ENCODE results near the gene A1BG.
A peak's percentile ranks its signal among the peaks of the same experiment; 100 is the strongest.
"Not testable (repeated sequence)": the region's sequence is repeated elsewhere in the genome, so short reads cannot be mapped to it uniquely, and the experiment has no call there.

A1BG gene

DNA sequence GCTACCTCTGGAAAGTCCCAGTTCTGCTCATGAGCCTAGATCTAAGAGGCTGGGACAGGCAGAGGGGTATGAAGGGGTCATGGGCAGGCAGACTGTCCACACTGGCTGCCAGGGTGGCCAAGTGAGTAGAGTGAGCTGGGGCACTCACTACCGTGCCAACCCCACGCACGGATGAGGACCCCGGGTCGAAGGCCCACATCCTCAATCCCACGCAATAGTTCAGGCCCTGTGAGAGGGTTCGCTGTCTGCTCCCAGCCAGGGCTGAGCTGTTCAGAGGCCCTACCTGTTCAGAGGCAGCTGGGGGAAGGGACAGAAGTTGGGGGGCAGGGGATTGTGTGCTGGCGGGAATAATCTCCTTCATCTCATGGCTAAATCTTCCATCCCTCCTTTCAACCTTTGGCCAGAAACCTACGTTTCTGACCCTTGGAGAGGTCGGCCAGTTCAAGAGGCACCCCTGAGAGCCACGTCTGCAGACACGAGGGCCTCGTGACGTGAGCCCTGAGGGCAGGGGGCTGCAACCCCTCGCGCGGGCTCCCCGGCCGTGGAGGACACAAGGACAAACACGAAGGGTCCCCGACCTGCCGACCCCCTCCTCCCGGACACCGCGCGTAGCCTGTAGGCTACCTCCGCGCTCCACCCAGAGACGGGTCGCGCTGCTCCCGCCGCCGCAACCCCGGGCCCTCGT, 32.7 kb upstream of the A1BG start:
- DNase-seq: no peak

DNA sequence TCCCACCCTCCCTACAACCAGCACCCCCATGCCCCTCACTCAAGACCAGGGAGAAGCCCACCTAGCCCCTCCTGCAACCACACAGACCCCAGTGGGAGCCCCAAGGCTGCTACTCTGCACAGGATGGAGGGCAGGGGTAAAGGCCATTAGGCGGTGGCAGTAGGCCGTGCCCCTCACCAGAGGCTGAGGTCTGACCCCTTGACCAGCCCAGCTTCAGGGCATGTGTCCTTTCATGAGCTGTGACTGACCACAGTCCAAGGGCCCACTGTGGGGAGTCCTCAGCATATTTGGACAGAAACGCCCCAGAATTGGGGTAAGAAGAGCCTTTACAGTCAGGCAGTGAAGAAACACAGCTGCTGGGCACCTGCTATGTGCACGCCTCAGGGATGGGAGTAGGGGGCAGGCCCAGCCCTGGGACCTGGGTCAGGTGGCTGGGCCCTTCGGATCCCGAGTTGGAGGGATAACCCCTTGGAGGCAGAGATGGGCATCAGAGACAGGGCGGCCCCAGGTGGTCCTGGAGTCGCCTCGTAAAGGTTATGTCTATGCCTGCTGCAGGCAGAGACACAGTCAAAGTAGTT, 32.1 kb upstream of the A1BG start:
- DNase-seq: no peak

GRCh38 chr19:58382997-58383603, 29.8 kb upstream of the A1BG start:
- DNase-seq: no peak

DNA sequence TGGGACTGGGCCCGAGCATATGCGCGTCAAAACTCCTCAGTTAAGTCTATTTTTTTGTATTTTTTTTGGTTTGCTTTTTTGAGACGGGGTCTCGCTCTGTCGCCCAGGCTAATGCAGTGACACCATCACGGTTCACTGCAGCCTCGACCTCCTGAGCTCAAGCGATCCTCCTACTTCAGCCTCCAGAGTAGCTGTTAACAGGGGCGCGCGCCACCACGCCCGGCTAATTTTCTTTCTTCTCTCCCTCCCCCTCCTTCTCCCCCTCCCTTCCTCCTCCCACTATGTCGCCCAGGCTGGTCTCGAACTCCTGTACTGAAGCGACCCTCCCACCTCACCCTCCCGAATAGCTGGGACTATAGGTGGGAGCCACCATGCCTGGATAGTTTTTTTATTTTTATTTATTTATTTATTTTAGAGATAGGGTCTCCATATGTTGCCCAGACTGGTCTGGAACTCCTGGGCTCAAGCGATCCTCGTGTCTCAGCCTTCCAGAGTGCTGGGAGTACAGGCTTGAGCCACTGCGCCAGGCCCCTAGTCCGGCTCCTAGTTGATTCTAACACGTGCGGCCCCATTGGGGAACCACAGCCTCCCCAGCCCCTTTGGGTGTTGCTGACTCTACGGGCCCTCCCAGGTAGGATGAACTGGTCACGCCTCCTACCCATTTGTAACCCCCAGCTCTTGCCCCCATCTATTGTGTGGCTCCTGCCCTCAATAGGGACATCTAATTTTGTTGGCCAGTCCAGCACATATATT, 28.3 kb upstream of the A1BG start:
- no peak for DNase-seq

GRCh38 chr19:58380662-58381459, 27.6 kb upstream of the A1BG start, which contains the start of gene ZNF837:
TSS of gene ZNF837 (minus strand) at chr19:58381030. CDS start at chr19:58369332, 11,698 bp downstream.
- peak; percentile 93 for DNase-seq

- no peak for DNase-seq
Observed at GRCh38 chr19:58380037-58380661, 26.9 kb upstream of the A1BG start.

DNA sequence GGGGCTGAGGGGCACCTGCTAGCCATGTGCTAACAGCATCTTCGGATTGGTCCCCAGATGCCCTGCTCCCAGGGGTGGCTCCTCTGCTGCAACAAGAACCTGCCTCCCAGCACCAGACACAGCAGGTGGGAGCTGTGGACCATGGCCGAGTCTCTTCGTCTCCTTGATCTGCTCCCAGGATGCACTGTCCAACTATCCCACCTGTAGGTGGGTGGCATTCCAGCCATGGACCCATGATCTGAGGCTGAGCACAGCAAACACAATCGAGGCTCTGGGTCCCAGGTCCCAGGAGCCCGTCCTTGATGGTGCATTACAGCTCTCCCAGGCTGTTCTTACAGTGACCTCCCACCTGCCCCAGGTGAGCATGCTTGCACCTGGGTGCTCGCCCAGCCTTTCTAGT, 26.0 kb upstream of the A1BG start:
- DNase-seq: no peak

DNA sequence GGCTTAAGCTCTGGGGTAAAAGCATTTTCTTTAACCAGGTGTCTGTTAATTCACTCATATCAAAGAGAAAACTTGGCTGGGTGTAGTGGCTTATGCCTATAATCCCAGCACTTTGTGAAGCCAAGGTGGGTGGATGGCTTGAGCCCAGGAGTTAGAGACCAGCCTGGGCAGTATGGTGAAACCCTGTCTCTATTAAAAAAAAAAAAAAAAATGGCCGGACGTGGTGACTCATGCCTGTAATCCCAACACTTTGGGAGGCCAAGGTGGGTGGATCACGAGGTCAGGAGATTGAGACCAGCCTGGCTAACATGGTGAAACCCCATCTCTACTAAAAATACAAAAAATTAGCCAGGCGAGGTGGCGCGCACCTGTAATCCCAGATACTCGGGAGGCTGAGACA, 23.4 kb upstream of the A1BG start:
- not testable (repeated sequence) for DNase-seq

DNA sequence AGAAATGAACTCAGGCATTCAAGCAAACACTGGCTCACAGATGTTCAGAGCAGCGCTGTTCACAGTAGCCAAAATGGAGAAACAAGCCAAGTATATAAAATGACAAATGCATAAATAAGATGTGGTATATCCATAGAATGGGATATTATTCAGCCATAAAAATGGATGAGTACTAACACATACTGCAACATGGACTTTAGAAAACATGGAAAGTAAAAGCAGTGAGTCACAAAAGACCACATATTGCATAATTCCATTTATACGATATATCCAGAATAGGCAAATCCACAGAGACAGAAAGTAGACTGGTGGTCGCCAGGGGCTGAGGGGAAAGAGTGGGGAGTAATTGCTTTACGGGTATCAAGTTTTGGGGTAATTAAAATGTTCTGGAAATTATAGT, 20.9 kb upstream of the A1BG start:
- DNase-seq: no peak

DNA sequence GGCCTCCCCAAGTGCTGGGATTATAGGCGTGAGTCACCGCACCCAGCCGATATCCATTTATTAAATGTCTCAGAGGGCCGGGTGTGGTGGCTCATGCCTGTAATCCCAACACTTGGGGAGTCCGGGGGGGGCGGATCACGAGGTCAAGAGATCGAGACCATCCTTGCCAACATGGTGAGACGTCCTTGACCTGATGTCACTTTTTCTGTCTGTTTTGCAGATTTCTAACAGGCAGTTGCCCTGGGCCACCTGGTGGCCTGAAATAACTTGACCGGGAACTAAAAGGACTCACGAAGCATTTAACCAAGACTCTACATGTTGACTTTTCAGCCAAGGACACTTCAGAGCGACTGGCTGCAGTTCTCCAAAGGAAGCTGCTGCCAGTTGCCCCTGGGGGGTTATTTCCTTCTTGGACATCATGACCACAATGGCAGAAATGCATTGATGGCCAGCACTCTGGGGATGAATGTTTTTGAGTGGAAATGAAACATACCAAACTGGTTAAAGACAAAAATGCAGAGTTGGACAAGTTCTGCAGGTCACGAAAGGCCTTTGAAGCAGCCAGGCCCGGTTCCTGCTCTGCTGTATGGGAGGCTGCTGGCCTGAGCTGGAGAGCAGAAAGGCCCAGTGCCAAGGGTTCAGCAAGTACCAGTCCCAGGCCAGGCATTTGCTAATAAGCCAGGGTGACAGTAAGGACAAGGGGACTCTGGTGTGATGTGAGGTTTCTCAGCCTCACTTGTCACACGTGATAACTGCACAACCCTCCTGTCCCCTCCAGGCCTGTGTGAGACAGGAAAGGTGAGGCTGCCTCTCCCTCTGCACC, 19.2 kb upstream of the A1BG start:
- DNase-seq: no peak

DNA sequence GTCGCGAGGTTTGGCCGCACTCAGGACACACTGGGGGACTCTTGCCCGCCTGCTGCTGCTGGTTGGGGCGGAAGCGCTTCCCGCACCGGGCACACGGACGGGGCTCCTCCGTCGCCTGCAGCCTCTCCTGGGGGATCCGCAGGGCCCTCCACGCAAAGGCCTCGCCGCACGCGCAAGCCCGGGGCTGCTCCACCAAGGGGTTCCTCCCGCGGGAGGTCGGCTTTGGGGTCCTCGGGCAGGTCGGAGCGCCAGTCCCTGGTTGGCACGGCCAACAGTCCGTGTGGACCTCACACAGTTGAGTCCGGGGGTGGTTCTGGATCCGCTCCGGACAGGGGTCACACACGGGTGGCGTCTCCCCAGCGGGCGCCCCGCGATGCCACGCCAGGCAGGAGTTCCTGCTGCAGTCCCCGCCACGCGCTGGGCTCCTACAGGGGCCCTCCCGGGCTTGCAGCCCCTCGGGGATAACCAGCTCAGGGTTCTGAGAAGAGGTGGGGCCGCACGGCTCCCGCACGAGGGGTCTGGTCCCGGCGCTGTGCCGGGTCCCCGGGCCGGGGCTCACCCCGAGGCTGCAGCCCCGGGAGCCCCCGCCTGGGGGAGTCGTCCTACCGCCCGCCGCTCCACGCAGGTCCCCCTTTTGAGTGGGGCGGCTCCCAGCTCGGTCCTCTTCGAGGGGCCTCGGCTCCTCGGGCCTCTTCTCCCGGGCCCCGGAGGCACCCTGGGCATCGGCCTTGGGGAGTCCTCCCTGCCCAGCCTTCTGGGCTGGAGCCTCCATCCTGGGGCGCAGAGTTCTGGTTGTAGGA, 15.5 kb upstream of the A1BG start:
- no peak for DNase-seq

DNA sequence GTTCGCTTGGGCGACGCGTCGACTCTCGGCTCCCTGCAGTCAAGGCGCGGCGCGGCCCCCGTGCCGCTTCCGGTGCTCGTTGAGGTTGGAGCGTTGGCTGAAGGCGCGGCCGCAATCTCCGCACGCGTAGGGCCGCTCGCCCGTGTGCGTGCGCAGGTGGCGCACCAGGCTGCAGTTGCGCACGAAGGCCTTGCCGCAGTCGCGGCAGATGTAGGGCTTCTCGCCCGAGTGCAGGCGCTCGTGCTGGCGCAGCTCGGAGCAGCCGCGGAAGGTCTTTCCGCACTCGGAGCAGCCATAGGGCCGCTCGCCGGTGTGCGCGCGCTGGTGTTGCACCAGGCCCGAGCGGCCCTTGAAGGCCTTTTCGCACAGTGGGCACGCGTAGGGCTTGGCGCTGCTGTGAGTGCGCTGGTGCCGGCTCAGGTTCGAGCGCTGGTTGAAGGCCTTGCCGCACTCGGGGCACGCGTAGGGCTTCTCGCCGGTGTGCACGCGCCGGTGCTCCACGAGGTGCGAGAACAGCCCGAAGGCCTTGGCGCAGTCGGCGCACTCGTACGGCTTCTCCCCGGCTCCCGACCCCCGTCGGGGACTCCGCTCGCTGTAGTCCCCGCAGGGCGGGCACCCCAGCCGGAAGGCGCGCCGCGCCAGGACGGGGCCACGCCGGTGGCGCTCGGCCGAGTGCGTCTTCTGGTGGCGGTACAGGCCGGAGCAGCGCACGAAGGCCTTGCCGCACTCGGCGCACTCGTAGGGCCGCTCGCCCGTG, 14.6 kb upstream of the A1BG start:
- no peak for DNase-seq

GRCh38 chr19:58366585-58367430, 13.5 kb upstream of the A1BG start:
- no peak for DNase-seq

DNA sequence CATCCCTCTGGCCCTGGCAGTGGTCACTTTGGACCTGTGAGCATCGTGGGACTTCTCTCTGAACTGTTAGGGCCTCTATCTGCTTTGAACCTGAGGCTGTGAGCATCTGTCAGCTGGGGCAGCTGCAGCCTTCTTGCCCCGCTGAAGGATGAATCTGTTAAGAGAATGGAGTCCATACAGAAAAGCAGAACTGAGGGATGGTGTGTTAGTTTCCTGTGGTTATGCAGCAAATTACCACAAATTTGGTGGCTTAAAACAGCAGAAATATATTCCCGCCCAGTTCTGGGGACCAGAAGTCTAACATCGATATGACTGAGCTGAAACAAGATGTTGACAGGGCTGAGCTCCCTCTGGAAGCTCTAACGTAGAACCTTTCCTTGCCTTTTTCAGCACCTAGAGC, 10.9 kb upstream of the A1BG start:
- no peak for DNase-seq

- peak; percentile 87 for DNase-seq
Observed at GRCh38 chr19:58362272-58362994, 9.1 kb upstream of the A1BG start, which contains the start of gene ZNF497. TSS of gene ZNF497 (minus strand) at chr19:58362751. CDS start at chr19:58357635, 5,116 bp downstream.

DNA sequence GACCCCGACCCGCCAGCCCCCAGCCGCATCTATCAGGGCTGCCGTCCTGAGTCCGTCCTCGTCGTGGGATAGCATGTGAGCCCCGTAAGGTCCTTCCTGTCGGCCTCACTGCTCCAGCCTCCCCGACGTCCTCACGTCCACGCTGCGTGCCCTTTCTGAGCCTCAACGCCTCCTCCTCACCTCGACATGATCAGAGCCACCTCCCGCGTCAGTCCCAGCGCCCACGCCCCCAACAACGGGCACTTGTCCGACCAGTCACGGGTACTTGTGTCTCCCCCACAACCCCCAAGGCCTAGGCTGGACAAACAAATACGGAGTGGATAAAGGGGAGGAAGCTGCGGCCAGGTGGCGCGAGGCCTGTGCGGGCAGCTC, 8.6 kb upstream of the A1BG start:
- no peak for DNase-seq

DNA sequence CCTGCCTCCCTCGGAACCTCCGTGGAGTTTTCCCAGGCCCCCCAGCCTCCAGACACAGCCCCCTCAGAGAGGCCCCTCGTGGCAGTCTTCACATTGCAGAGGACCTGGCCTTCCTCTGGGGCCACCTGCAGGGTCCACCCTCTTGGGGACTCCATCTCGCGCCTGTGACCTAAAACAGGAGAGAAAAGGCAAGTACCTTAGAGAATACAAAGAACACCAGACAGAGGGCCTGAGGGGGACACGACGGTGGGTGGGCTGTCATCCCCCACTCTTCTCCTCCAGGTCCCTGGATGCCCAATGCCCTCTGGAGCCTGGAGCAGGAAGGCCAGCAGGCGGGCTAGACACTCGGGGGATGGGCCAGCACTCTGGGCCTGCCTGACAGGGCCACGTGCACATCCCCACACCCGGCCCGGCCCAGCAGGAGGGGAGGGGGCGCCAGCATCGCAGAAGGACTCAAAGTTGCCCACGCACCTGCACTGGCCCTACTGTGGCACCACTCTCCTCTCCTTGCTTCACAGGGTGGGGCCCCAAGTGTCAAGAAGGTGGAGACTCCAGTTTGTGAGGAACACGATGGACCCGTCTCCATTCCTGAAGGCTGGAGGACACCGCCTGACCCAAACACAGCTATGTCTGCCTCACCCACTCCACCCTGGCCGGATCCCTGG, 4.3 kb upstream of the A1BG start:
- DNase-seq: no peak

All from NCI-H1417 treated with DMSO at 0.1 percent for 48 hours (cell line).